GM19099 (cell line): ENCODE data around the gene B4GALNT1.

Source experiments
- POLR2A ChIP-seq: IDR thresholded peaks from 3 replicates; pipeline ENCODE4 v1.6.1; 2011; ENCODE audit warnings: low read depth; ENCODE audit not compliant: insufficient read length; ENCODE audit errors: extremely low read depth

The B4GALNT1 gene

DNA sequence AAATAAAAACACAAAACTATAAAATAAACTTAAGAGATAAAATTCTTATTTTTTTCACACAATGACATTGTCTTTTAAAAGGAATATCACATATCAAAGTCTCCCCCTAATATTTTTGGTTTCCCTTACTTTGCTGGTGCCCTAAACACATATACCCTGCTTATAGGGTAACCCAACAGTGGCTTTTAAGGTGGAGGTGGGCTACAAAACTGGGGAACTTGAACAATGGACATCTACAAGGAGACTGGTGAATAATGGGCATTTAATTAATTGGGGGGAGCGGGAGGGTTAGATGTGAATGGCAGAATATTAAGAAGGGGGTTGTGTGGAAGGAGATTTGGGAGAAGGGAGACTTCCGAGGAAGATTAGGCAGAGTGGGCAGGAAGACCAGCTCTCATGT lies 9.6 kb downstream of the B4GALNT1 start:
- TF ChIP-seq POLR2A: no peak

DNA sequence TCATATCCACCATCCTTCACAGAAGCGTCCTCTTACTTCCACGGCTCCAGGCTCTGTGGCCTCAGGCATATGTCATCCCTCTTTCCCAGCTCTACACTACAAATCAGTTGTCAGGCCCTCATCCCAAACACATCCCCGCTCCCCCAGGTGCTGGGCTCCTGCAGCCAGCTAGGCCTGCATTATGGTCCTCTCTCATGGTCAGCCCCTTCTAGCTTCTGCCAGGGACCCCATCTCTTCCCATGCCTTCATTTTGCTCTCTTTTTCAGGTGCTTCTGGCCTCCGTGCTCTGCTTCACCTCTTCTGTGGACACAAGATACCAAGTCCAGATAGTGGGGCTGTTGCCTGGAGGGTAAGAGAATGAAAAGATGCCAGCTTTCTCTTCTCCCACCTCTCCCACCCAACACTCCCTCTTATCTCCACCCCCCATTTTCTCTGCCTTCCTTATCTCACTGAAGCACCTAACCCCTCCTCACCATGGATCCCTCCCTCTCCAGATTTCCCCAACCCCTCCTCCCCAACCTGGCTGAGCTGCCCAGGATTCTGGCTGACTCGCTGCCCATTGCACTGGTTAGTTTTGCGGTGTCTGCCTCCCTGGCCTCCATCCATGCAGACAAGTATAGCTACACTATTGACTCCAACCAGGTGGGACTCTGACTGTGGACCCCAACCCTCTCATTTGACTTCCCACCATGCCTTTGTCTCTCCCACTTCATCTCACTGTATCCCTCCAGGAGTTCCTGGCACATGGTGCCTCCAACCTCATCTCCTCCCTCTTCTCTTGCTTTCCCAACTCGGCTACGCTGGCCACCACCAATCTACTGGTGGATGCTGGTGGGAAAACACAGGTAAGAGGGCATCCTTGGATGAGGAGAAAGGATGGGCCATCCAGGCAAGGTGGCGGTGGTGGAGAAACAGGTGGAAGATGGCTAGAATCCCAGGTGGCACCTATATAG lies 10.4 kb downstream of the B4GALNT1 start:
- TF ChIP-seq POLR2A: no peak

DNA sequence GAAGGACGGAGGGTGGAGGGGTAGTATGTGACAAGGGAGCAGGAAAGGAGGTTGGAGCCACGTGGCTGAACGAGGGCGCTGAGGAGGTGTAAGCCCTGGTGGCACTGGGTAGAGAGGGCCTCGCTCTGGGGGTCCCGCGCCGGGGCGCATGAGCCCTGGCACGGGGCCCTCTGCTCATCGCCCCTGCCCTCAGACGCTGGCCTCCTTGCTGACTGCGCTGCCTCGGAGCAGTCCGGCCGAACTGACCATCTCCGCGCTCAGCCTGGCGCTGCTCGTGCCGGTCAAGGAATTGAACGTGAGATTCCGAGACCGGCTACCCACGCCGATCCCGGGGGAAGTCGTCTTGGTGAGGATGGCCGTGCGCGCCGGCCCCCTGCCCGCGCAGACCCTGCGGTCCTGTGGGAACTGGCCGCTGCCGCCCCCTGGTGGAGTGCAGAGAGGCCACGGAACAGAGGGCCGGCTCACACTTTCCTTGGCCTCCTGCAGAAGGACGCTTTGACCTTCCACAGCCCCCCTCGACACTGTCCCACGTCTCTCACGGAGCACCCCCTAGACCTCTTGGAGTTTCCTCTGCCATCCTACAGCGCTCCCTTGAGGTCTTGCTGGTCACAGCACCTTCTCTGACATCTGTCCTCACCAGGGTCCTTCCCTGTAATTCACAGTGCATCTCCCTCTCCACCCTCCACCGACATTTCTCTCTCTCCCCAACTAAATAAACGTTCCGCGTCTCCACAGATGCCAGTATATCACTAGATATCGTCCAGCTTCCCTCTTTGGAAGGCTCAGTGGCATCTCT lies 11.3 kb downstream of the B4GALNT1 start:
- no peak for TF ChIP-seq POLR2A

DNA sequence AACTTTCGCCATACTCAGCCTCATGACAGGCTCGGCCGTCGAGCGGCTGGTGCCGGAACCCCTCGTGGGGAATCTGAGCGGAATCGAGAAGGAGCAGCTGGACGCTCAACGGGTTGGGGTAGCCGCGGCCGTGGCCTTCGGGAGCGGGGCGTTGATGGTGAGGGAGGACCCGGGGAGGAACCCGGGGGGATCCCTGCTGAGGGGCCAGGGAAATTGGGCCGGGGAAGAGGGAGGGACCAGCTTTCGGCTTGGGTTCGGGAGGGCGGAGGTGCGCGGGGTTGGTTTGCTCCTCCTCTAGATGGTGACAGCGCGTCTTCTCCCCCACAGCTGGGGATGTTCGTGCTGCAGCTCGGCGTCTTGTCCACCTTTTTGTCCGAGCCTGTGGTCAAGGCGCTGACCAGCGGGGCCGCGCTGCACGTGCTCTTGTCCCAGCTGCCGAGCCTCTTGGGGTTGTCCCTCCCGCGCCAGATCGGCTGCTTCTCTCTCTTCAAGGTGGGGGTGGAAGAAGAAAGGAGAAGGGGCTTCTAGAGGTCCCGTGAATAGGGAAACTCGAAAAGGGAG lies 12.0 kb downstream of the B4GALNT1 start:
- TF ChIP-seq POLR2A: no peak

DNA sequence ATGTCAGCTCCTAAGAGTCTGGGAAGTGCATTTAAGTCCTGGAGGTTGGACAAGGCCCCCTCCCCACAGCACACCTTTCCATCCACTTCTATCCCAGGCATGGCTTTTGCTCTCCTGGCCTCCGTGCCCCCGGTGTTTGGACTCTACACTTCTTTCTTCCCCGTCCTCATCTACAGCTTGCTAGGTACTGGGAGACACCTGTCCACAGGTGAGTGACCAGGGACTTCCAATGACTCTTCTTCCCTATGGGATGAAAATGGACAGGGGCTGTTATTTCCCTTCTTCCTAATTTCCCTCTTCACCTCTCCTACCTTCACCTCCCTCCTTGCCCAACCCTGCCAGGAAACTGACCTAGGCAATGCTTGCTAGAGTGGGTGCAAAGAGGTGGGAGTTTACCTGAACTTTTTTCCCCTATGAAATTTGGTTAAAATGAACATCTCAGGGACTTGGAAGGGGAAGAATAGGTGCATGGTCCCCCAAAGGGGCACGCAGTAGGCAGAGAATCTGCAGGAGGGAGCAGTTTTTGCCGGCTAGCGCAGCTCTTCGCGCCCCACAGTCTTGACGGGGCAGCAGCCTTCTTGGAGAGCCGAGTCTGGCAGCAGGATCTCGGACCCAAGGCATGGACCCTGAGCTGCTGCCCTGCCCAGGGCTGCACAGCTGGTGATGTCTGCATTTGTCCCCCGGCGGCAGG lies 12.6 kb downstream of the B4GALNT1 start:
- TF ChIP-seq POLR2A: no peak

DNA sequence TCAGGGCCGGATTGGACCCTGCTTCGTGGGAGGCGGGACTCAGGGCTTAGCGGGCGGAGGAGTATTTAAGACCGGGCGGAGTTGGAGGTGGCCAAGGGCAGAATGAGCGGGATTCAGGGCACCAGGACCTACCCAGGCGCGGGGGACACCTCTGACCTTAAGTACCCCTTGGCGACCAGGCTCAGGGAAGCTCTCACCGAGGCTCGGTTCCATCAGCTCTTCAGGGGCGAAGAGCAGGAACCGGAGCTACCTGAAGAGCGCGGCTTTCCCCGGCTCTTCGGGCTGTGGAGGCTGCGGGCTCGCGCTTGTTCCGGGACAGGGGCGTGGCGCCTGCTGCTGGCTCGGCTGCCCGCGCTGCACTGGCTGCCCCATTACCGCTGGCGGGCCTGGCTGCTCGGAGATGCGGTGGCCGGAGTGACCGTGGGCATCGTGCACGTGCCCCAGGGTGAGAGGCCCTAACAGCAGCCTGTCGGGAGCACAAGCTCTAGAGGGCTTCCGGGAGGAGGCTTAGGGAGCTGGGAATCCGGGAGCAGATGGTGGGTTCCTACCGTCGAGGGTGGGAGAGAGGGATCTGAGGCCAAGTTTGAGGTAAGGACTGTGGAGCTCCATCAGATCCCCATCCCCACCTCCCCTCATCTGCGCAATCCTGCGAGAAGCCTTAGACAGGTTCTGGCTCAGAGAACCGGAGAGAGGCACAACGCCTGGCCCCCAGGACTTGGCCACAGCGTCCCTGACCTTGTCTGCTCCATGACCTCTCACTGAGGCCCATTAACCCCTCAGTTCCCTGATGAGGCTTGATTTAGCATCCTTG lies 13.4 kb downstream of the B4GALNT1 start:
- TF ChIP-seq POLR2A: no peak

DNA sequence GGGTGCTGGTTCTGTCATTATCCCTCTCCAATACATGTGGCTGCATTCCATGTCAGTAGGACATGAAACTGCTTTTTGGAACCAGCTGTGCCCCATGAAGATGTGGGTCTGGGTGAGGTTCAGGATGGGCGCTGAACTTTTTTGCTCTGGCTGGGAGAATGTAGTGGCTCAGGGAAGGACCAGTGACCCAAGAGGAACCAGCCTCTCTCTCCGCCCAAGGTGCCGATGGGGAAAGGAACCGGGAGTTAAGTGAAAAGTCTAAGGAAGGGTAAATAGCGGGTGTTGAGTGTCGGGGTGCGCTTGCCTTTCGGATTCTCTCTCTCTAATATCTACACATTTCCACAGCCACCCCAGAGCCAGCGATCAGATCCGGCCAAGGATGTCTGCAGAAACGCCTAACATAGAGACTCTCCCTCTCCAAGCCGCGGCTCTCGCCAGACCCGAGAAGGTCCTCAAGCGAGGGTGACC lies 14.0 kb downstream of the B4GALNT1 start:
- TF ChIP-seq POLR2A: no peak

DNA sequence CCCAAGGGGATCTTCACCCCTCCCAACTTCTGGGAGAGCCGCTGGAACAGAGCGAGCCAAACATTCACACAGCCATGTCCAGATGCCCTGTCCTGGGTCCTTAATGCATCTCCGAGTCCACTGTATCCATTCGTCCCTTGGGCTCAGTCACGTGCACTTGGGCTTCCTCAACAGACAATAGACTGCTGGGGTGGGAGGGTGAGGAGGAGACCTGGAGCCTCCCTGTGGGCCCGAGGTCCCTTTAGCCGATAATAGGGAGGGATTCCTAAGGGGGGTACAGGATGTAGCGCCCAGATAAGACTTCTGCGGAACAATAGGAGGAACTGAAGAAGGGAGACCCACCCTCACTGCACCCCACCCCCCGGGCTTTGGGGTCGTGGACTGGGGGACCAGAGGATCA lies 15.1 kb downstream of the B4GALNT1 start:
- TF ChIP-seq POLR2A: no peak

DNA sequence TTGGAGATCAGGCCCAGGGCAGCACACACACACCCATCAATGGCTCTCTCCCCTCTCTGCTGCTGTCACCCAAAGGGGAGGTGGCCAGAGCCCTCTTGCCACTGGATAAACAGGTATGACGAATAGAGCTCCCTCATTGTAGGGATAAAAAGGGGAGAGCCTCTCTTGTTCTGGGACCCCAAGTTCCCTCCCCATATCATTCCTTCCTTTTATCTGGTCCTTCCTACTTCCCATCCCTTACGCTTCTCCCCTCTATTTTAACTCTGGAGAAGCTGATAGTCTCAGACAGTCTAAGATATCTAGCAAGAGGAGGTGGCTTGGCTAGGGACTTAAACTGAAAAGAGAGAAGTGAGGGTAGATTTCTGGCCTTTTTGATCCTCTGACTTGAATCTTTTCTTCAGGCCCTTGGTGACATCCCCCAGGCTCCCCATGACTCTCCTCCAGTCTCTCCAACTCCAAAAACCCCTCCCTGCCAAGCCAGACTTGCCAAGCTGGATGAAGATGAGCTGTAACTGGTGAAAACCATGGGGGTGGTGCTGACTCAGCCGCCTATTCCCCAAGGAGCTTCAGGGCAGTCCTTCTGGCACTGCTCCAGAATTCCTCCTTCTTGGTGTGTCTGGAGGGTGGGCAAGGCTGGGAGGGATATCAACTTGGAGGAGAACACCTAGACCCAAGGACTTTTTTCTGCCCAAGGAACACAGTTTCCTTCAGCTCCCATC lies 16.5 kb downstream of the B4GALNT1 start:
- no peak for TF ChIP-seq POLR2A

DNA sequence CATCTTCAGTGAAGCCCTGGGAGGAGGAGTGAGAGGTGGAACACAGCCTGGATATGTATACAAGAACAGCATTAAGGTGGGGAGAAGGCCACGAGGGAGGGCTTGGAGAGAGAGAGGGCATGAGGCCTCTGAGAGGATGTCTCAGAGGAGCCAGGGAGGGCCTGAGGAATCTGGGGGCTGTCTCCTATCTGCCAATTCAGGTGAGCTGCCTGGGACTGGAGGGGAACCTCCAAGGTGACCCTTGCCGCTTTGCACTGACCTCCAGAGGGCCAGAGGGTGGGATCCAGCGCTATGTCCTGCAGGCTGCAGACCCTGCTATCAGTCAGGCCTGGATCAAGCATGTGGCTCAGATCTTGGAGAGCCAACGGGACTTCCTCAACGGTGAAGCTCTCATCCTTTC lies 17.4 kb downstream of the B4GALNT1 start:
- TF ChIP-seq POLR2A: no peak

DNA sequence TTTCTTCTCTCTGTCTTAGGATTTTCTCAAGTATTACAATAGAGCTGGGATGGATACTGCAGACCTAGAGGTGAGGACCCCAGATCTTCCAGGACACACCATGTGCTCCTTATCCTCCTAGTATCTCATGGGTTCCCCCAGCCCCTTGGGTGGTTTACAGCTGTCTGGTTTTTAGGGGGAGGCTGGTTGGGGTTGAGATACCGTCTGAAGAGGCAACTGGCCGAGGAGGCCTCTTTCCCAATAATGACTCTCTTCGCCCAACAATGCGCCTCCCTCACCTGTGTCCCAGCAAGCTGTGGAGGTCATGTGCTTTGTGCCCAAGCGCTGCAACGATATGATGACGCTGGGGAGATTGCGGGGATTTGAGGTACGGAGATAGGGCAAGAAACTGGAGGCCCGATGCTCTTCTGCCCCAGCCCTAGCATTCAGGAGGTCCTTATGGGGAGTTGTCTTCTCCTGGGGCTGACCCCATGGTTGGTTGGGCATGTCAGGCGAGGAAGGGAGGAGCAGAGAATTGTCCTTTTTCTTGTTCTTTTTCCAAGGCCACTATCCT lies 18.0 kb downstream of the B4GALNT1 start:
- TF ChIP-seq POLR2A: no peak

DNA sequence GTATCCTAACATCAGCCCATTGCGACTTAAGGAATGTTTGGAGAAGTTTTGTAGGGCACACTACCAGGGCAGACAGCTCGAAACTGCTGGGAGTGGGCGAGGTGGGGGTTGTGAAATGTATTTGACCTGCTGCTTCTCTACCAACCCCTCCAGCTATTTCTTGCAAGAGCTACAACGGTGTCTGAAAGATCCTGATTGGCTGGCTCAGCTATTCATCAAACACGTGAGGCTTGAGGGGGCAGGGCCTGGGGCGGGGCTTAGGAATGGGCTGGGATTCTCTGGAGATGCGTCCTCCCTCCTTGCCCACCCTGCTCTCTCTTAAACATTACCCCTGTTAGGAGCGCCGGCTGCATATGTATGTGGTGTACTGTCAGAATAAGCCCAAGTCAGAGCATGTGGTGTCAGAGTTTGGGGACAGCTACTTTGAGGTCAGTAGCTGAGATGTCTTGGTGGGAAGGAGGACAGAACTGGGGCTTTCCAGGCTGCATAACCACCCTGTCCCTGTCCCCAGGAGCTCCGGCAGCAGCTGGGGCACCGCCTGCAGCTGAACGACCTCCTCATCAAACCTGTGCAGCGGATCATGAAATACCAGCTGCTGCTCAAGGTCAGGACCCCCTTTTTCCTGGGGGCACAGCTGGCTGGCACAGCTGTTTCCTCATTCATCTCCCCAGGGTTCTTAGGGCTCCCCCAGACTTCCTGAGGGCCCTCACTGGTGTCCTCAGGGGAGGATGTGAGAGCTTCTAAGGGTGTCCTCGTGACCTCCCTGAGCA lies 18.6 kb downstream of the B4GALNT1 start:
- TF ChIP-seq POLR2A: no peak

DNA sequence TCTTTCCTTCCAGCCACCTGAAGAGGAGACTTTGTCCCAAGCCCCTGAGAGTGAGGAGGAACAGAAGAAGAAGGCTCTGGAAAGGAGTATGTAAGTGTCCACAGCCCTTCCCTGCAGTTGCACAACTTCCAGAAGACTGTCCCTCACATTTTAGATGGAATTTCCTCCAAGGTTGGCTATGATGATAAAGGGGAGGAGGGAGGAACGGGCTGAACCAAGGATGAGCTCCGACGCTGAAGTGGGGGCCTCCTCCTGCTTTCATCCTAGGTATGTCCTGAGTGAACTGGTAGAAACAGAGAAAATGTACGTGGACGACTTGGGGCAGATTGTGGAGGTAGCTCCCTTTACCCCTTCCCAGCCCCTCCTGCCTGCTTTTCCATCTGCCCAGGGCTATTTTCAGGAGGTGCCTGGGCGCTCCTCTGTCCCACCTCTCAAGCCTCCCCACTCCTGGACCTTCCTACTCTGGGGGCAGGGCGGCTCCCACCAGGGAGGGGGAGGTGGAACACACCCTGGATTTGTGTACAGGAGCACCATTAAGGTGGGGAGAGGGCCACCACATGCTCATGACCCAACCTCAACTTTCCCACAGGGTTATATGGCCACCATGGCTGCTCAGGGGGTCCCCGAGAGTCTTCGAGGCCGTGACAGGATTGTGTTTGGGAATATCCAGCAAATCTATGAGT lies 19.4 kb downstream of the B4GALNT1 start:
- no peak for TF ChIP-seq POLR2A
